Liver (tissue), 9 donors: Measurements from ENCODE around the gene TFB2M. TPM values are rescaled to one million over a fixed set of nuclear protein-coding genes. Genes with fewer than 3 reads are reported as not detected.

Source experiments
- DNase-seq: peaks from one replicate; pipeline ENCODE4 v3.0.0-alpha.2; 2017; ENCODE audit warnings: low spot score
- H3K27ac ChIP-seq, 2 donors: one replicate each; pipeline ENCODE4 v1.7.0; 2013; ENCODE audit warnings: inconsistent platforms in 2 of 2, low read length in 2 of 2, control low read depth in 1 of 2, low read depth in 1 of 2, mild to moderate bottlenecking in 1 of 2
- H3K27me3 ChIP-seq, 4 donors: one replicate each; pipeline versions ENCODE4 v1.6.1 to v1.7.0; 2013; ENCODE audit warnings: low read length in 3 of 4, inconsistent platforms in 1 of 4, mild to moderate bottlenecking in 1 of 4, moderate library complexity in 1 of 4; ENCODE audit not compliant: control insufficient read depth in 4 of 4, insufficient read depth in 4 of 4
- H3K36me3 ChIP-seq, 4 donors: one replicate each; pipeline versions ENCODE4 v1.6.1 to v1.7.0; 2013; ENCODE audit warnings: low read length in 3 of 4, mild to moderate bottlenecking in 3 of 4, low read depth in 1 of 4, moderate library complexity in 1 of 4; ENCODE audit not compliant: control insufficient read depth in 4 of 4, insufficient read depth in 3 of 4
- H3K4me1 ChIP-seq, 4 donors: one replicate each; pipeline versions ENCODE4 v1.6.1 to v1.7.0; 2013; ENCODE audit warnings: low read length in 3 of 4, mild to moderate bottlenecking in 3 of 4, moderate library complexity in 1 of 4; ENCODE audit not compliant: control insufficient read depth in 4 of 4, insufficient read depth in 4 of 4
- H3K4me3 ChIP-seq, 3 donors: one replicate each; pipeline versions ENCODE4 v1.6.1 to v1.7.0; 2013; ENCODE audit warnings: low read length in 3 of 3, control low read depth in 1 of 3, low read depth in 1 of 3, mild to moderate bottlenecking in 1 of 3
- H3K9ac ChIP-seq, 2 donors: one replicate each; pipeline ENCODE4 v1.7.0; 2013; ENCODE audit warnings: low read length in 2 of 2, mild to moderate bottlenecking in 2 of 2, moderate library complexity in 2 of 2, control low read depth in 1 of 2, low read depth in 1 of 2
- H3K9me3 ChIP-seq, 4 donors: one replicate each; pipeline versions ENCODE4 v1.6.1 to v1.7.0; 2013; ENCODE audit warnings: low read length in 3 of 4; ENCODE audit not compliant: control insufficient read depth in 4 of 4
- EGR1 ChIP-seq, 2 donors: IDR thresholded peaks; 2 replicates each; pipeline ENCODE4 v1.6.1; 2016 to 2018; ENCODE audit warnings: antibody characterized with exemption in 2 of 2, low read depth in 2 of 2
- HNF4A ChIP-seq, 2 donors: conservative IDR thresholded peaks; 2 replicates each; pipeline ENCODE4 v1.6.1; 2016; ENCODE audit warnings: antibody characterized with exemption in 2 of 2, mild to moderate bottlenecking in 2 of 2
- HNF4G ChIP-seq: IDR thresholded peaks from 2 replicates; pipeline ENCODE4 v1.6.1; 2016; ENCODE audit warnings: antibody characterized with exemption
- JUND ChIP-seq, 2 donors: IDR thresholded peaks; 2 replicates each; pipeline ENCODE4 v1.6.1; 2016; ENCODE audit warnings: antibody characterized with exemption in 2 of 2
- RXRA ChIP-seq, 2 donors: IDR thresholded peaks; 2 replicates each; pipeline ENCODE4 v1.6.1; 2017 to 2018; ENCODE audit warnings: antibody characterized with exemption in 2 of 2, mild to moderate bottlenecking in 1 of 2
- SP1 ChIP-seq: IDR thresholded peaks from 2 replicates; pipeline ENCODE4 v1.6.1; 2018; ENCODE audit warnings: antibody characterized with exemption, mild to moderate bottlenecking
- TAF1 ChIP-seq: conservative IDR thresholded peaks from 2 replicates; pipeline ENCODE4 v1.6.1; 2016; ENCODE audit warnings: antibody characterized with exemption, mild to moderate bottlenecking
- WGBS: extraction: QIAGEN DNeasy Blood & Tissue Kit; methylation state at CpG from one replicate; pipeline ENCODE4 v1.1.7; 2013; 5-methylcytosine and 5-hydroxymethylcytosine counted together
- polyA plus RNA-seq, 2 donors: library from polyadenylated mRNA; stranded (reverse) in 1 of 2; unstranded in 1 of 2; fragments of 200-250 nt in 1 of 2; fragments of >200 nt in 1 of 2; fragmentation: Nextera tagmentation in 1 of 2; extraction: Ambion mirVana in 1 of 2; gene quantifications; one replicate each; pipeline versions ENCODE4 v1.2.1 to v1.2.3, GENCODE V29; 2013 to 2015
- total RNA-seq, 2 donors: library from RNA; depleted of rRNA; stranded (reverse); fragments of >200 nt; gene quantifications; one replicate each; pipeline ENCODE4 v1.2.3, GENCODE V29; 2014
- TF ChIP-seq, protein P1 (sequence below): fragments of 150-350 bp; IDR thresholded peaks from 2 replicates; pipeline ENCODE4 v1.5.1; 2017; ENCODE audit warnings: improper control_type of control experiment, low read depth, low read length; ENCODE audit not compliant: missing input control
- TF ChIP-seq, protein P2 (sequence below): IDR thresholded peaks from 2 replicates; pipeline ENCODE4 v1.6.1; 2016; ENCODE audit warnings: antibody characterized with exemption
- donor health status: healthy.
- donor health status: healthy.
- donor health status: healthy.
- donor health status: healthy.
- donor health status: healthy.

The TFB2M gene
- total and polyA plus RNA-seq, 4 donors = 15.0 to 26.4 (median 23.5) TPM

DNA sequence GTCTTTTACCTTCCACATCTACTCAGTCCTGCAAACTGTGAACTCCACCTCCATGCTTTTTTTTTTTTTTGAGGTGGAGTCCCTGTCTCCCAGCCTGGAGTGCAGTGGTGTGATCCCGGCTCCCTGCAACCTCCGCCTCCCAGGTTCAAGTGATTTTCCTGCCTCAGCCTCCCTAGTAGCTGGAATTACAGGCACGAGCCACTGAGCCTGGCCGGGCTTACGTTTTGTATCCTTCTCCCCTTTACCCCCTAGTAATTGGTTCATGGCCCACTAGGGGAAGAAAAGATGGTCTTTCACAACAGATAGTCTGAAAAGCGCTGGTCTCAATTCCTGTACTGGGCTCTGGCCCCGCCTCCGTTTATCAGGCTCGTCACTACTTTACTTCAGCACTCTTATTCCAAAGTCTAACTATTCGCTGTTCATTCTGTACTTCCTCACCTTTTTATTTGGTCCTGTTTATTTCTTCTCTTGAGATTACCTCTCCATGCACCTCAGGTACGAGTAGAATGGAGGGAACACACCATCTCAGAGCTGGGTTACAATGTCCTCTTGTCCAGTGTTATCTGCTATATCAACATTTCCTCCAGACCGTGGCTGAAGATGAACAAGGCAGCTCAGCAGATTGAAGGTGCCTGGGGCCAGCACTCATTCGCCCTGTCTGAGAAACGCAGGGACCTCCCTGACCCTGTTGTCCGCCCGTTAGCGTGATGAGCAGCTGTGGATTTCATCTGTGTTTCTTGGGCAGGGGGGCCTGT is 16.4 kb upstream of the TFB2M start:
- WGBS = 23% methylated on average over 17 of the region's 17 CpGs

DNA sequence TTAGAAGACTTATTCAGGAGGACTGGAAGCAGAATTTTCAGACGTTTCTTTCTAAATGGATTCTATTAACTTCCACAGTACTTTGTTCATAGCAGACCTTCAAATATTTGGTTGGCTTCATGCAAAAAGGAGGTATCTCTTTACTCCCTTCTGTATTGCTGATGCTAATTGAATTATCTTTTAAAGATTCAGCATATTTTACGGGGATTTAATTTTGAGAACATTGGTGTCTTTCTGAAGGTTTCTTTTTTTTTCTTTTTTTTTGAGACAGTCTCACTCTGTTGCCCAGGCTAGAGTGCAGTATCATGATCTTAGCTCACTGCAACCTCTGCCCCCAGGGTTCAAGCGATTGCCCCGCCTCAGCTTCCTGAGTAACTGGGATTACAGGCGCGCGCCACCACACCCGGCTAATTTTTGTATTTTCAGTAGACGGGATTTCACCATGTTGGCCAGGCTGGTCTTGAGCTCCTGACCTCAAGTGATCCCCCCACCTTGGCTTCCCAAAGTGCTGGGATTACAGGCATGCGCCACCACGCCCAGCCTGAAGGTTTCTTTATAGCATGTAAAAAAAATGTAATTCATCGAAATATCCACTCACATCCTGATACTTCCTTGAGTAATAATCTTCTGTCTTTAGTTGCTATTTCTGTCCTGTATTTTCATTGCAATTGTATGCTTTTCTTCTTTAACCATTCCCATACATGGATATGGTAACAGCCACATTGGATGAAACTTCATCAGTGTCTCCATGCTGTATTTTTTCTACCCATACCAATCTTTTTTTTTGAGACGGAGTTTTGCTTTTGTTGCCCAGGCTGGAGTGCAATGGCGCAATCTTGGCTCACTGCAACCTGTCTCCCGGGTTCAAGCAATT is 14.7 kb upstream of the TFB2M start:
- H3K27ac ChIP-seq = no peak overlapping the region

More for the DNA sequence above, 16.4 kb upstream of the TFB2M start:
- no peaks in the 10 kb centered on the region for H3K27me3 ChIP-seq
- peaks cover 23 to 37% (median 30%) of the 10 kb centered on the region in 4 donors for H3K4me1 ChIP-seq
- no peaks in the 10 kb centered on the region for H3K36me3 ChIP-seq
- H3K4me3 ChIP-seq = peak overlapping the region; percentile 57 to 78 (median 62)
- peak overlapping the region; percentile 47 to 61 for H3K27ac ChIP-seq
- H3K9me3 ChIP-seq = no peaks in the 10 kb centered on the region
- TF ChIP-seq, protein P1, sequence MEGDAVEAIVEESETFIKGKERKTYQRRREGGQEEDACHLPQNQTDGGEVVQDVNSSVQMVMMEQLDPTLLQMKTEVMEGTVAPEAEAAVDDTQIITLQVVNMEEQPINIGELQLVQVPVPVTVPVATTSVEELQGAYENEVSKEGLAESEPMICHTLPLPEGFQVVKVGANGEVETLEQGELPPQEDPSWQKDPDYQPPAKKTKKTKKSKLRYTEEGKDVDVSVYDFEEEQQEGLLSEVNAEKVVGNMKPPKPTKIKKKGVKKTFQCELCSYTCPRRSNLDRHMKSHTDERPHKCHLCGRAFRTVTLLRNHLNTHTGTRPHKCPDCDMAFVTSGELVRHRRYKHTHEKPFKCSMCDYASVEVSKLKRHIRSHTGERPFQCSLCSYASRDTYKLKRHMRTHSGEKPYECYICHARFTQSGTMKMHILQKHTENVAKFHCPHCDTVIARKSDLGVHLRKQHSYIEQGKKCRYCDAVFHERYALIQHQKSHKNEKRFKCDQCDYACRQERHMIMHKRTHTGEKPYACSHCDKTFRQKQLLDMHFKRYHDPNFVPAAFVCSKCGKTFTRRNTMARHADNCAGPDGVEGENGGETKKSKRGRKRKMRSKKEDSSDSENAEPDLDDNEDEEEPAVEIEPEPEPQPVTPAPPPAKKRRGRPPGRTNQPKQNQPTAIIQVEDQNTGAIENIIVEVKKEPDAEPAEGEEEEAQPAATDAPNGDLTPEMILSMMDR = peak; percentile 15
- TF ChIP-seq TAF1 = peak; percentile 25
- TF ChIP-seq SP1 = peak; percentile 50
- TF ChIP-seq EGR1 (IDR thresholded peaks at IDR 0.05; ENCODE audit: low read depth in 2 of 2) = no peak
- TF ChIP-seq HNF4G = peak; percentile 32
- peak; percentile 51 to 70 for TF ChIP-seq HNF4A (conservative IDR thresholded peaks at IDR 0.05)
- TF ChIP-seq JUND (IDR thresholded peaks at IDR 0.05) = peak in 1 of 2 donors; percentile 15
- TF ChIP-seq, protein P2, sequence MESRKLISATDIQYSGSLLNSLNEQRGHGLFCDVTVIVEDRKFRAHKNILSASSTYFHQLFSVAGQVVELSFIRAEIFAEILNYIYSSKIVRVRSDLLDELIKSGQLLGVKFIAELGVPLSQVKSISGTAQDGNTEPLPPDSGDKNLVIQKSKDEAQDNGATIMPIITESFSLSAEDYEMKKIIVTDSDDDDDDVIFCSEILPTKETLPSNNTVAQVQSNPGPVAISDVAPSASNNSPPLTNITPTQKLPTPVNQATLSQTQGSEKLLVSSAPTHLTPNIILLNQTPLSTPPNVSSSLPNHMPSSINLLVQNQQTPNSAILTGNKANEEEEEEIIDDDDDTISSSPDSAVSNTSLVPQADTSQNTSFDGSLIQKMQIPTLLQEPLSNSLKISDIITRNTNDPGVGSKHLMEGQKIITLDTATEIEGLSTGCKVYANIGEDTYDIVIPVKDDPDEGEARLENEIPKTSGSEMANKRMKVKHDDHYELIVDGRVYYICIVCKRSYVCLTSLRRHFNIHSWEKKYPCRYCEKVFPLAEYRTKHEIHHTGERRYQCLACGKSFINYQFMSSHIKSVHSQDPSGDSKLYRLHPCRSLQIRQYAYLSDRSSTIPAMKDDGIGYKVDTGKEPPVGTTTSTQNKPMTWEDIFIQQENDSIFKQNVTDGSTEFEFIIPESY = no peak
- TF ChIP-seq RXRA (IDR thresholded peaks at IDR 0.05) = peak; percentile 21 to 35
- DNase-seq = no peak
- H3K9ac ChIP-seq = peak overlapping the region; percentile 23 to 41

More for the DNA sequence above, 14.7 kb upstream of the TFB2M start:
- H3K9ac ChIP-seq = no peak overlapping the region
- 85% methylated on average over 15 of the region's 15 CpGs for WGBS
- H3K4me3 ChIP-seq = no peak overlapping the region
- H3K36me3 ChIP-seq = no peaks in the 10 kb centered on the region
- no peak for DNase-seq
- TF ChIP-seq, protein P2 = no peak
- TF ChIP-seq JUND (IDR thresholded peaks at IDR 0.05) = no peak
- TF ChIP-seq HNF4A (conservative IDR thresholded peaks at IDR 0.05) = peak in 1 of 2 donors; percentile 18
- no peaks in the 10 kb centered on the region for H3K9me3 ChIP-seq
- peaks cover 21 to 32% (median 25%) of the 10 kb centered on the region in 4 donors for H3K4me1 ChIP-seq
- H3K27me3 ChIP-seq = no peaks in the 10 kb centered on the region
